ENCODE data around the gene NCKAP5. TPM values are rescaled to one million over a fixed set of nuclear protein-coding genes. Genes with fewer than 3 reads are reported as not detected.

The NCKAP5 gene
- total RNA-seq, 1 donor from 2014 or later, result 27.9 TPM

DNA sequence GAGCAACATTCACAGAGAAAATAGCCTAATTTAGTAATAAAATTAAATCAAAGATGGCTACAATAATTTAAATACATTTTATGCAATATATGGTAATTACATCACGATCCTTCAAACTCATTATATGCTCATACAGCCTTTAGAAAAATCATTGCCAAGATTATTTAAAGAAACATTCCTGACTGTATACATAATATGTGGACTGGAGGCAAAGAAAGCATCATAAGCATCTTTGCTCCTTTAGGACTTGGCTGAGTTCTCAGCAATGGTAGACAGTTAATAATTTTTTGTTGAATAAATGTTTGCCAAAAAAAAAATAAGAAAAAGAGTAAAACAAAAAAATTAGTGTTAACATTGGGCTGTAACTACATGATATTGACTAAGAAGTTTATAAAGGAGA, 26.9 kb downstream of the NCKAP5 start:
- Mint-ChIP-seq H3K4me3 (no peak overlapping the region), H3K9me3 (peaks cover 6% of the 10 kb centered on the region), H3K36me3 (ENCODE audit: low read depth) (peaks cover 23% of the 10 kb centered on the region), H3K27me3 (ENCODE audit: low read depth) (no peaks in the 10 kb centered on the region), H3K27ac (ENCODE audit: unreplicated experiment) (no peak overlapping the region), H3K4me1 (peaks cover 11% of the 10 kb centered on the region)
- DNase-seq (ENCODE audit: low read depth, low spot score), result no peak
- TF ChIP-seq, protein P1, sequence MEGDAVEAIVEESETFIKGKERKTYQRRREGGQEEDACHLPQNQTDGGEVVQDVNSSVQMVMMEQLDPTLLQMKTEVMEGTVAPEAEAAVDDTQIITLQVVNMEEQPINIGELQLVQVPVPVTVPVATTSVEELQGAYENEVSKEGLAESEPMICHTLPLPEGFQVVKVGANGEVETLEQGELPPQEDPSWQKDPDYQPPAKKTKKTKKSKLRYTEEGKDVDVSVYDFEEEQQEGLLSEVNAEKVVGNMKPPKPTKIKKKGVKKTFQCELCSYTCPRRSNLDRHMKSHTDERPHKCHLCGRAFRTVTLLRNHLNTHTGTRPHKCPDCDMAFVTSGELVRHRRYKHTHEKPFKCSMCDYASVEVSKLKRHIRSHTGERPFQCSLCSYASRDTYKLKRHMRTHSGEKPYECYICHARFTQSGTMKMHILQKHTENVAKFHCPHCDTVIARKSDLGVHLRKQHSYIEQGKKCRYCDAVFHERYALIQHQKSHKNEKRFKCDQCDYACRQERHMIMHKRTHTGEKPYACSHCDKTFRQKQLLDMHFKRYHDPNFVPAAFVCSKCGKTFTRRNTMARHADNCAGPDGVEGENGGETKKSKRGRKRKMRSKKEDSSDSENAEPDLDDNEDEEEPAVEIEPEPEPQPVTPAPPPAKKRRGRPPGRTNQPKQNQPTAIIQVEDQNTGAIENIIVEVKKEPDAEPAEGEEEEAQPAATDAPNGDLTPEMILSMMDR (conservative IDR thresholded peaks at IDR 0.05), result no peak

DNA sequence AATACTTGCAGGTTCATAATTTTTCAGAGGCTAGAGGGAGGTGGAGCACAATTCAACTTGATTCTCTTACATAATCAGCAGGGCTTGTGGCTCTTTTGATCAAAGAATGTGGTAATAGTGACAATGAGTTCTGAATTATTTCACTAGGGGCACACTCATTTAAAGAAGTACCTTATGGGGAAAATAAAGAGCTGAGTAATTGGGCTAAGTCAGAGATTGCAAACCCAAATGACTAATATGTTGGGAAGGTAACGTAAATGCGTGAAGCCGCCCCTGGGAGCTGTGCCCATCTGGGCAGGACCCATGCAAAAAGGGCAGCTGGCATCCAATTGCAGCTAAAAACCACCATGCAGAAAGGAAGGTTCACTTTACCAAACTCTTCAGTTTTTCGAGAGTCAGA, 35.3 kb downstream of the NCKAP5 start:
- Mint-ChIP-seq H3K9me3 (peaks cover 9% of the 10 kb centered on the region), H3K27me3 (ENCODE audit: low read depth) (no peaks in the 10 kb centered on the region), H3K27ac (ENCODE audit: unreplicated experiment) (no peak overlapping the region), H3K4me1 (no peaks in the 10 kb centered on the region), H3K4me3 (no peak overlapping the region), H3K36me3 (ENCODE audit: low read depth) (peaks cover 4% of the 10 kb centered on the region)
- DNase-seq (ENCODE audit: low read depth, low spot score), result no peak
- TF ChIP-seq, protein P1 (conservative IDR thresholded peaks at IDR 0.05), result no peak

DNA sequence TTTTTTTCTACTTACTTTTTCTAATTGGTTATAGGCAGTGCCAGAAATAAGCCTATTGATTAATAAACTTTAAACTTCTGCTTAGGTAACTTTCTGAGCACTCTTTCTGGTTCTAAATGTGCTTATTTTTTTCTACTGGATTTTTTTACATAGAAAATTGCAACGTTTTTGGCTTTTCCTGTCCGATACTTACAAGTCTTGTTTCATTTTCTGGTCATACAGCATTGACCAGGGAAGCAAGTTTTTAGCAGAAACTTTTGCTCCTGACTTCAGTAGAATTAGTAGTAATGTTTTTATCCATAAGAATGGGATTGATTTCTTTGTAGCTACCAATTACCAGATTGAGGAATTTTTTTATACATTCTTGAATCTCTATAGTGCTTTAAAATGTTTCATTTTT, 36.9 kb downstream of the NCKAP5 start:
- H3K27me3 Mint-ChIP-seq (ENCODE audit: low read depth), result no peaks in the 10 kb centered on the region
- H3K27ac Mint-ChIP-seq (ENCODE audit: unreplicated experiment), result no peak overlapping the region
- peaks cover 3% of the 10 kb centered on the region for H3K4me1 Mint-ChIP-seq
- no peak overlapping the region for H3K4me3 Mint-ChIP-seq
- TF ChIP-seq, protein P1 (conservative IDR thresholded peaks at IDR 0.05), result no peak
- DNase-seq (ENCODE audit: low read depth, low spot score), result no peak
- peaks cover 7% of the 10 kb centered on the region for H3K9me3 Mint-ChIP-seq
- H3K36me3 Mint-ChIP-seq (ENCODE audit: low read depth), result peaks cover 4% of the 10 kb centered on the region

DNA sequence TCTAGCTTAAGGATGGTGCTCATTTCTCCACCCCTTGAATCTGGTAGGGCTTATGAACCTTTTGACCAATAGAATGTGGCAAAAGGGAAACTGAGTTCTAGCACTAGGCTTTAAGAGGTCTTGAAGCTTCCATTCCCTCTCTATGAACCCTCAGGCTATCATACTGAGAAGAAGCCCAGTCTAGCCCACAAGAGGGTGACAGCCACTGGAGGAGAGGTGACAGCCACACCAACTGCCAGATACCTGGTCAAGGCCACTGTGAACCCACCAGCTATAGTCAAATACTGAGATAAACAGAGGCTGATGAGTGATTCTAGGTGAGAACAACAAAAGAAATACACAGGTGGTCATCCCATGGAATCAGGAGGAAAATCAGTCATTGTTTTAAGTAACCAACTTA, 37.6 kb downstream of the NCKAP5 start:
- H3K4me3 Mint-ChIP-seq, result no peak overlapping the region
- no peak overlapping the region for H3K27ac Mint-ChIP-seq (ENCODE audit: unreplicated experiment)
- no peak for DNase-seq (ENCODE audit: low read depth, low spot score)
- no peaks in the 10 kb centered on the region for H3K27me3 Mint-ChIP-seq (ENCODE audit: low read depth)
- peaks cover 3% of the 10 kb centered on the region for H3K9me3 Mint-ChIP-seq
- TF ChIP-seq, protein P1 (conservative IDR thresholded peaks at IDR 0.05), result no peak
- H3K4me1 Mint-ChIP-seq, result peaks cover 3% of the 10 kb centered on the region
- peaks cover under 1% of the 10 kb centered on the region for H3K36me3 Mint-ChIP-seq (ENCODE audit: low read depth)

DNA sequence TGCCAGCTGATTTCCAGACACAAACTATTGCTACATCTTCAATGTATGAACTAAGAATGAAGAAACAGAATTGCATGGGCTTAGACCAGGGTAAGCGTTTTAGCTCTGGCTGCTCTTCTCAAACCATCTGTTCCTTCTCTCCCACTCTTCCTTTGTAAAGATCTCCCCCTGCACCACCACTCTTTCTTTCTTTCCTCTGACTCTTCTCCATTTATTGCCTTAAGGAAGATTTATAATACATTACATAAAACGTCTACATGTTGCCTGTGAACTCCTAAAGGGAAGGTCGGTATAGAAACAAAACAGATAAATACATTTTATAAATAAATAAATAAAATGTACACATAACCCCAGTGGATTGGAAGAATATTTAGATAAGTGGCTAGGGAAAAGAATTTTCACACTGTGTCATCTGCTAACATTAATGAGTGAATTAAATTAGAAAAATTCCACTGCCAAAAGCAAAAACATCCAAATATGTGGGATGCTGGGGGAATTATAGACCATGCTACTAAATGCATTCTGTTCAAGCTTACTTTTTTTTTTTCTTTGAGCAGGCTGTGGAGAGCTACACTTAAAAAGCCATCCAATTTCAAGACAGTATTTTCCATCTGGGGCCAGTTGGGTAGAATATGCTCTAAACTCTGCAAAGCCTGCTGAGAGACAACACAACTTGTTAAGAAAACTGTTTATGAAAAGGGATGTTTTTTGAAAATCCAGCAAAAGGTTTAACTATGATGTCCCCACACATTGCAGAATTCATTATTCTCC, 41.5 kb downstream of the NCKAP5 start:
- H3K27me3 Mint-ChIP-seq (ENCODE audit: low read depth), result no peaks in the 10 kb centered on the region
- no peak overlapping the region for H3K4me3 Mint-ChIP-seq
- H3K36me3 Mint-ChIP-seq (ENCODE audit: low read depth), result peaks cover 3% of the 10 kb centered on the region
- TF ChIP-seq, protein P1 (conservative IDR thresholded peaks at IDR 0.05), result no peak
- no peak for DNase-seq (ENCODE audit: low read depth, low spot score)
- no peaks in the 10 kb centered on the region for H3K9me3 Mint-ChIP-seq
- no peak overlapping the region for H3K27ac Mint-ChIP-seq (ENCODE audit: unreplicated experiment)
- peaks cover 8% of the 10 kb centered on the region for H3K4me1 Mint-ChIP-seq

All from neural crest cell (in vitro differentiated cells).